NCI-H748 treated with DMSO at 0.1 percent for 48 hours (cell line): Measurements from ENCODE around the gene HHIPL1.

Source experiments
- DNase-seq: peaks from one replicate; lab custom pipeline; 2025; lab: John Stamatoyannopoulos, UW

The HHIPL1 gene

GRCh38 chr14:99689266-99690236 is 44.6 kb downstream of the HHIPL1 start:
- no peak for DNase-seq

DNA sequence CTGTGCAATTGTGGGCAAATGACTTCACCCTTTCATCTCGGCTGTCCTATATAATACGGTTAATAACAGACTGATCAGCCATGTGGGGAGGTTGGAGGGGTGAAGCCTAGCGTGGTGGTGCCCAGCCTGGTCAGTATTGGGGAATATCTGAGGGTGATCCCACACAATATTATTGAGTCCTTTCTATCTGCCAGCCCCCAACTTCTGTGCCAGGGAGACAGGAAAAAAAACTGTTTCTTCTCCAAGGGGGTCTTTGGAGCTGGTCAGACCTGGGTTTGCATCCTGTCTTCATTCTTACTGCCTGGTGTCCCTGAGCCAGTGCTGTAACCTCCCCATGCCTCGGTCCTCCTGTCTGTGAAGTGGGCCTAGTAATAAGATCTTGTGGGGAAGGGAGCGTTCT is 45.7 kb downstream of the HHIPL1 start:
- DNase-seq: no peak

DNA sequence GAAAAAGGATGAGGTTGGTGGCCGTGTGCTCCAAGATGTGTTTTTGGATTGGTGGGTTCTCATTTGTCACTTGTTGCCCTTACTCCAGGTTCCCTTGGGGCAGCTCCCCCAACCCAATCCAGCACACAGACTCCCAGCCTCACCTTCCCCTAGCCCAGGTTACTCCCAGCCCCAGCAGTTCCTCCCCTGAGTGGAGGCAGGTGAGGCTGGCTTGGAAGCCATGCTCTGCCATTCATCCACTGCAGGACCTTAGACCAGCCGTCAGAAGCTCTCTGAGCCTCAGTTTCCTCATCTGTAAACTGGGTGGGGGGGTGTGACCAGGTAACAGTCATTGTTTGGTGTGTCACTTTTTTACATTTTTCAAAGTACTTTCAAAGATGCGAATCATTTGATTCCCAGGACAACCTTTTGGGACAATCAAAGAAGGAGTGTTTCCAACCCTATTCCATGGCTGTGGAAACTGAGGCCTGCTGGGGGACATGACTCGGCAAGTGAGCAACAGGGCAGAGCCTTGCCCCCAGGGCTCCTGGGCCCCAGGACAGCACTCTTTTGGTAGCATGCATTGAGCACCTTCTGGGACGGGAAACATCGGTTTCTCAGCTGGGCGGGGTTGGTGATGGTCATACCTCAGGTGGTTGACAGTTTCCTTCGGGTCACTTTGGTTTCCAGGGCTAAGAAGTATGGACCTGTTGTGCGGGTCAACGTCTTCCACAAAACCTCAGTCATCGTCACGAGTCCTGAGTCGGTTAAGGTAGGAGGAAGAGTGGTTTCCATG is 46.4 kb downstream of the HHIPL1 start:
- no peak for DNase-seq

DNA sequence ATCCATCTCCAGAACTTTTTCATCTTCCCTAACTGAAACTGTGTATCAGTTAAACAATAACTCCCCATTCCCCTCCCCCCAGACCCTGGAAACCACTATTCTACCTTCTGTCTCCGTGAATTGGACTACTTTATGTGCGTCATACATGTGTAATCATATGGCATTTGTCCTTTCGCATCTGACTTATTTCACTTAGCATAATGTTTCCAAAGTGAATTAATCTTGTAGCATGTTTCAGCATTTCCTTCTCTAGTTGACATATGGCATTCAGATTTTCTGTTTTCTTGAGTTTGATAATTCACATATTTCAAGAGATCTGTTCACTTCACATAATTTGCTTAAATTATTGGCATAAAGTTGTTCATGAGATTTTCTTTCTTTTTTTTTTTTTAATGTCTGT is 49.0 kb downstream of the HHIPL1 start:
- no peak for DNase-seq

- no peak for DNase-seq
Measured at GRCh38 chr14:99696929-99697328, 52.0 kb downstream of the HHIPL1 start.

- DNase-seq: no peak
Measured at GRCh38 chr14:99698236-99698635, 53.3 kb downstream of the HHIPL1 start.

GRCh38 chr14:99698642-99699041 is 53.7 kb downstream of the HHIPL1 start:
- no peak for DNase-seq

DNA sequence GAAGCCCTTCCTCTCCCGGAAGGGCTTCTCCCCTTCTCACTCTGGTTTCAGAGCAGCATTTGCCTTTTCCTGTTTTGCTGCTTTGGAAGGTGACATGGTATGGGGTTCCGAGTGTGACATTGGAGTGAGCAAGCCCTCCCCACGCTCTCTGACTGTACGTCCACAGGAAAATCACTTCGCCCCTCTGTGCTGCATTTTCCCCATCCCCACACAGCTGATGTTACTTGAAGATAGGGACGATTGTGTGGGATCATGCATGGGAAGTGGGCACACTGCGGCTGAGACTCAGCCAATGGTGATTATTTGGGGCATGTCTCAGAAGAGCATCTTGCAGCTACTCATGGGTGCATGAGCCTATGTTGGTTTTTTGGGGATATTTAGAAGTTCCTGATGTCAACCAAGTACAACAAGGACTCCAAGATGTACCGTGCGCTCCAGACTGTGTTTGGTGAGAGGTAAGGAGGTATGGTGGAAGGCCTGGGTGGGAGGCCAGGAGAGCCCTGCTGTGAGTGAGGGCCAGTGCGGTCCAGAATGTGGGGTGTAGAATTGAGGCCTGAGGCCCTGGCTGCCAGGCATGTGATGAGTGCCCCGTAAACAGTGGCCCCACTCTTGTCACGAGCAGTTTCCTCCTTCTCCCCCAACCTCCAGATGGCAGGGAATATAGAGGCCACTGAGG is 54.3 kb downstream of the HHIPL1 start:
- no peak for DNase-seq

DNA sequence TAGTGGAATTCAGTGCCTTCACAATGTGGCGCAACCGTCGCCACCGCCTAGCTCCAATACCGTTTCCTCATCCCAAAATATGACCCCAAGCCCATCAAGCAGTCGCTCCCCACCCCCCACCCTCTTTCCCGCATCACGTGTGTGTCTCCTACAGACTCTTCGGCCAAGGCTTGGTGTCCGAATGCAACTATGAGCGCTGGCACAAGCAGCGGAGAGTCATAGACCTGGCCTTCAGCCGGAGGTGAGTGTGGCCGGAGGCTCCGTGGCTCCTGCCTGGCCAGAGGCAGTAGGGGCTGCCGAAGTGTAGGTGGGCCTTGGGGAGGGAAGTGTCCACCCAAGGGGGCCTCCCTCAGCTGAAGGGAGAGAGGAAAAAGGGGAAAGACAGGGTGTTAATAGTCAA is 54.9 kb downstream of the HHIPL1 start:
- no peak for DNase-seq

- DNase-seq: no peak
Measured at GRCh38 chr14:99700379-99700778, 55.5 kb downstream of the HHIPL1 start.

GRCh38 chr14:99701260-99701659 is 56.3 kb downstream of the HHIPL1 start:
- DNase-seq: no peak

GRCh38 chr14:99702115-99702514 is 57.2 kb downstream of the HHIPL1 start:
- DNase-seq: no peak

GRCh38 chr14:99703381-99703780 is 58.5 kb downstream of the HHIPL1 start:
- DNase-seq: no peak

- no peak for DNase-seq
Measured at GRCh38 chr14:99704037-99704436, 59.1 kb downstream of the HHIPL1 start.

DNA sequence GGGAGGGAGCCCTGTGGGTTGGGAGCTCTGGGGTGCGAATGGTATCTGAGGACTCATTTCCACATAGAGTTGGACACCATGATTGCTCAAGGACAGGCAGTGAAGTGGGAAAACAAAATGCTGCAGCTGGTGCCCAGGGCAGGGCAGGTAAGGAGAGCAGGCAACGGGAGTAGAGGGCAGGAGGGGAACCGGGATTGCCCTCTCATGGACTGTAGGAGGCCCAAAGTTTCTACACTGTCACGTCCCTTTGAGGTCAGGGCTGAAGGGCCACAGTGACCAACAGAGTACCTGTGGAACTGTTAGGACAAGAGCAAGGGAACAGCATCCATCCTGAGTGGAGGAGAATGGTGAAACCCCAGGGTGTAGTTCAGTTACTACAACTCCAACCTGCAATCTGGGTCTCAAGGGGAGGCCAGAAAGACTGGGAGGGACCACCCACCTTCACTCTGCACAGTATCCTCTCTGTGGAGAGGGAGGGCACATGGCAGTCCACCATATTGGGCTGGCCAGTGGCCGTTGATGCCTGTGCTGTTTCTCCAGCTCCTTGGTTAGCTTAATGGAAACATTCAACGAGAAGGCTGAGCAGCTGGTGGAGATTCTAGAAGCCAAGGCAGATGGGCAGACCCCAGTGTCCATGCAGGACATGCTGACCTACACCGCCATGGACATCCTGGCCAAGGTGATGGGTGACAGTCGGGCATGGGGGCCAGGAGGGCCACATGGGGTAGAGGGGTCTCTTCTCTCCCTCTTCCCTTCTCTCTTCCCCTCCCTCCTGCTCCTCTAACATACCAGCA is 61.4 kb downstream of the HHIPL1 start:
- no peak for DNase-seq

DNA sequence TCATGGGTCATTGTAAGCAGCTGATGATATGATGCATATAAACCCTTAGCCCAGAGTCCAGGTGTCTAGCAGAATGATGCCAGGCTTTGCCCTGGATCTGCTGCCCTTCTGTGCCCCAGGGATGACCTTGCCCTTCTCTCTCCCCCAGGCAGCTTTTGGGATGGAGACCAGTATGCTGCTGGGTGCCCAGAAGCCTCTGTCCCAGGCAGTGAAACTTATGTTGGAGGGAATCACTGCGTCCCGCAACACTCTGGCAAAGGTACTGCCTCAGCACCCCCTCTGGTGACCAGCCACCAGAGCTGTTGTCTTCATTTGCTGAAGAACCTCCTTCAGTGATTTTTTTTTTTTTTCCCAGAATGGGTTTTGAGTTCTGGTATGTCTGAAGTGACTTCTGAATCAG is 62.5 kb downstream of the HHIPL1 start:
- no peak for DNase-seq

- no peak for DNase-seq
Measured at GRCh38 chr14:99707921-99708320, 63.0 kb downstream of the HHIPL1 start.

GRCh38 chr14:99708449-99708848 is 63.5 kb downstream of the HHIPL1 start:
- DNase-seq: no peak

GRCh38 chr14:99713972-99714371 is 69.0 kb downstream of the HHIPL1 start:
- DNase-seq: no peak

DNA sequence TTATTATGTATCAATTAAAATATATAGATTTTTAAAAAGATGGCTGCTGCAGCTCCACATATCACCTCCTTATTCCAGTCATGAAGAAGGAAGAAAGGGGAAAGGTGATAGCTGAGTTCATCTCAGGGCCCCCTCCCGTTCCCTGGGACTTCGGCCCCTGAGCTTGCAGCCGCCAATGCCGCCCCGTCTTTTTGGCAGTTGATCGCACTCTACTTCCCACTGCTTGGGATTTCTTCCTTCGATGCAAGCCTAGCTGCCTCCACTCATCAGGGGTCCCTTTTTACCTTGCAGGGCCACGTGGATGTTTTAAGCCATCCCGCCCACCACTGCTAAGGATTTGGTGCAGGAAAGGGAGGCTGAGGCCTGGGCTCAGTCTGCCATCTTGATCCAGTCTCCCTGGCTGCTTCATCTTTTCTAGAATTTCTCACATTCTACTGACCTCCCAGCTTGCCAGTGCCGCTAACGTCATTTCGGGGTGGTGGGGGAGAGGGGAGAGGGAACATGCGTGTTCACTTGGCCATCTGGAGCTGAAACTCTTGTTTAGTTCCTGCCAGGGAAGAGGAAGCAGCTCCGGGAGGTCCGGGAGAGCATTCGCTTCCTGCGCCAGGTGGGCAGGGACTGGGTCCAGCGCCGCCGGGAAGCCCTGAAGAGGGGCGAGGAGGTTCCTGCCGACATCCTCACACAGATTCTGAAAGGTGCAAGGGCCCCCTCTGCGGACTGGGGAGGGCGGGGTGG is 70.5 kb downstream of the HHIPL1 start:
- DNase-seq: no peak
